ENCODE data around the gene PRSS21.

PRSS21 gene

GRCh38 chr16:2845116-2845515 is 28.1 kb downstream of the PRSS21 start:
- DNase-seq (ENCODE audit: low read depth) = no peak

- peak; percentile 69 for DNase-seq (ENCODE audit: low read depth)
Measured at GRCh38 chr16:2846511-2847310, 29.7 kb downstream of the PRSS21 start.

GRCh38 chr16:2848933-2849725 is 32.1 kb downstream of the PRSS21 start:
- DNase-seq (ENCODE audit: low read depth) = no peak

GRCh38 chr16:2852003-2852730 is 35.1 kb downstream of the PRSS21 start:
- no peak for DNase-seq (ENCODE audit: low read depth)

GRCh38 chr16:2852731-2853507 is 35.9 kb downstream of the PRSS21 start:
- no peak for DNase-seq (ENCODE audit: low read depth)

- no peak for DNase-seq (ENCODE audit: low read depth)
Measured at GRCh38 chr16:2853531-2854073, 36.6 kb downstream of the PRSS21 start.

GRCh38 chr16:2854700-2855309 is 37.8 kb downstream of the PRSS21 start:
- DNase-seq (ENCODE audit: low read depth) = peak; percentile 27

- DNase-seq (ENCODE audit: low read depth) = no peak
Measured at GRCh38 chr16:2855536-2855935, 38.5 kb downstream of the PRSS21 start.

- no peak for DNase-seq (ENCODE audit: low read depth)
Measured at GRCh38 chr16:2856061-2856670, 39.1 kb downstream of the PRSS21 start.

- DNase-seq (ENCODE audit: low read depth) = no peak
Measured at GRCh38 chr16:2856686-2857450, 39.8 kb downstream of the PRSS21 start.

- DNase-seq (ENCODE audit: low read depth) = no peak
Measured at GRCh38 chr16:2857451-2858244, 40.6 kb downstream of the PRSS21 start, which contains the start of gene PRSS22. Gene PRSS22 (minus strand): TSS chr16:2858170. CDS start chr16:2858104, 66 bp downstream.

GRCh38 chr16:2858245-2859025 is 41.4 kb downstream of the PRSS21 start:
- DNase-seq (ENCODE audit: low read depth) = peak; percentile 21

- no peak for DNase-seq (ENCODE audit: low read depth)
Measured at GRCh38 chr16:2859686-2860265, 42.7 kb downstream of the PRSS21 start.

- peak; percentile 36 for DNase-seq (ENCODE audit: low read depth)
Measured at GRCh38 chr16:2860826-2861567, 44.0 kb downstream of the PRSS21 start.

- DNase-seq (ENCODE audit: low read depth) = no peak
Measured at GRCh38 chr16:2865651-2866050, 48.6 kb downstream of the PRSS21 start.

- DNase-seq (ENCODE audit: low read depth) = no peak
Measured at GRCh38 chr16:2866431-2866830, 49.4 kb downstream of the PRSS21 start.

- no peak for DNase-seq (ENCODE audit: low read depth)
Measured at GRCh38 chr16:2867661-2867986, 50.6 kb downstream of the PRSS21 start.

All from ELR (cell line).